T-helper 2 cell treated with Interferon-gamma antibody and Interleukin-4, amounts not matched to agents 5 μg/mL and 100 μg/mL, for 36 hours (primary cell): ENCODE results near the gene DRG2.

Experiments
- DNase-seq: peaks from one replicate; pipeline ENCODE4 v3.0.0; 2021; ENCODE audit warnings: low spot score
- H3K27ac Mint-ChIP-seq: one replicate; pipeline ENCODE4 v1.8.0; 2021; ENCODE audit warnings: mild to moderate bottlenecking, mixed read lengths
- H3K27me3 Mint-ChIP-seq: one replicate; pipeline ENCODE4 v1.8.0; 2021; ENCODE audit warnings: low read depth, mixed read lengths
- H3K36me3 Mint-ChIP-seq: one replicate; pipeline ENCODE4 v1.8.0; 2021; ENCODE audit warnings: low read depth, mixed read lengths
- H3K4me1 Mint-ChIP-seq: one replicate; pipeline ENCODE4 v1.8.0; 2021; ENCODE audit warnings: low read depth, mixed read lengths
- H3K4me3 Mint-ChIP-seq: one replicate; pipeline ENCODE4 v1.8.0; 2022; ENCODE audit warnings: mild to moderate bottlenecking, moderate library complexity, mixed read lengths
- H3K9me3 Mint-ChIP-seq: one replicate; pipeline ENCODE4 v1.8.0; 2021; ENCODE audit warnings: mixed read lengths

DRG2 gene

GRCh38 chr17:18099516-18099915 lies 11.8 kb downstream of the DRG2 start:
- Mint-ChIP-seq H3K27me3 (no peaks in the 10 kb centered on the region), H3K36me3 (peaks cover 22% of the 10 kb centered on the region), H3K9me3 (no peaks in the 10 kb centered on the region), H3K27ac (no peak overlapping the region), H3K4me3 (no peak overlapping the region), H3K4me1 (no peaks in the 10 kb centered on the region)
- DNase-seq = no peak

GRCh38 chr17:18100616-18101015 lies 12.9 kb downstream of the DRG2 start:
- H3K4me3 Mint-ChIP-seq = no peak overlapping the region
- H3K27ac Mint-ChIP-seq = no peak overlapping the region
- H3K27me3 Mint-ChIP-seq = no peaks in the 10 kb centered on the region
- no peak for DNase-seq
- peaks cover 20% of the 10 kb centered on the region for H3K36me3 Mint-ChIP-seq
- H3K4me1 Mint-ChIP-seq = no peaks in the 10 kb centered on the region
- H3K9me3 Mint-ChIP-seq = no peaks in the 10 kb centered on the region

GRCh38 chr17:18101828-18102227 lies 14.1 kb downstream of the DRG2 start:
- H3K36me3 Mint-ChIP-seq = peaks cover 8% of the 10 kb centered on the region
- H3K9me3 Mint-ChIP-seq = no peaks in the 10 kb centered on the region
- DNase-seq = no peak
- no peaks in the 10 kb centered on the region for H3K27me3 Mint-ChIP-seq
- no peaks in the 10 kb centered on the region for H3K4me1 Mint-ChIP-seq
- H3K27ac Mint-ChIP-seq = no peak overlapping the region
- no peak overlapping the region for H3K4me3 Mint-ChIP-seq

- H3K4me1 Mint-ChIP-seq = no peaks in the 10 kb centered on the region
- no peaks in the 10 kb centered on the region for H3K27me3 Mint-ChIP-seq
- no peak overlapping the region for H3K4me3 Mint-ChIP-seq
- H3K36me3 Mint-ChIP-seq = peaks cover 12% of the 10 kb centered on the region
- no peak for DNase-seq
- H3K9me3 Mint-ChIP-seq = no peaks in the 10 kb centered on the region
- H3K27ac Mint-ChIP-seq = no peak overlapping the region
These were observed 14.9 kb downstream of the DRG2 start for GRCh38 chr17:18102640-18103039.

GRCh38 chr17:18105027-18105426 lies 17.3 kb downstream of the DRG2 start:
- no peaks in the 10 kb centered on the region for H3K9me3 Mint-ChIP-seq
- no peaks in the 10 kb centered on the region for H3K27me3 Mint-ChIP-seq
- peaks cover 8% of the 10 kb centered on the region for H3K36me3 Mint-ChIP-seq
- no peak overlapping the region for H3K27ac Mint-ChIP-seq
- no peak overlapping the region for H3K4me3 Mint-ChIP-seq
- no peaks in the 10 kb centered on the region for H3K4me1 Mint-ChIP-seq
- DNase-seq = no peak

GRCh38 chr17:18105595-18105994 lies 17.8 kb downstream of the DRG2 start:
- Mint-ChIP-seq H3K9me3 (no peaks in the 10 kb centered on the region), H3K27me3 (no peaks in the 10 kb centered on the region), H3K4me1 (no peaks in the 10 kb centered on the region), H3K36me3 (peaks cover 8% of the 10 kb centered on the region), H3K27ac (no peak overlapping the region), H3K4me3 (no peak overlapping the region)
- DNase-seq = no peak

GRCh38 chr17:18106211-18106610 lies 18.5 kb downstream of the DRG2 start:
- H3K4me3 Mint-ChIP-seq = no peak overlapping the region
- H3K27me3 Mint-ChIP-seq = no peaks in the 10 kb centered on the region
- H3K9me3 Mint-ChIP-seq = no peaks in the 10 kb centered on the region

GRCh38 chr17:18107061-18107790 lies 19.5 kb downstream of the DRG2 start:
- Mint-ChIP-seq H3K27me3 (no peaks in the 10 kb centered on the region), H3K4me1 (no peaks in the 10 kb centered on the region), H3K9me3 (no peaks in the 10 kb centered on the region), H3K27ac (no peak overlapping the region), H3K4me3 (no peak overlapping the region), H3K36me3 (peaks cover 8% of the 10 kb centered on the region)
- DNase-seq = no peak

More at GRCh38 chr17:18106211-18106610, 18.5 kb downstream of the DRG2 start:
- peaks cover 8% of the 10 kb centered on the region for H3K36me3 Mint-ChIP-seq
- H3K27ac Mint-ChIP-seq = no peak overlapping the region
- DNase-seq = no peak
- H3K4me1 Mint-ChIP-seq = no peaks in the 10 kb centered on the region

GRCh38 chr17:18107971-18108370 lies 20.2 kb downstream of the DRG2 start:
- H3K9me3 Mint-ChIP-seq = no peaks in the 10 kb centered on the region
- H3K27me3 Mint-ChIP-seq = no peaks in the 10 kb centered on the region
- H3K27ac Mint-ChIP-seq = no peak overlapping the region
- H3K36me3 Mint-ChIP-seq = peaks cover 8% of the 10 kb centered on the region
- no peak overlapping the region for H3K4me3 Mint-ChIP-seq
- no peak for DNase-seq
- H3K4me1 Mint-ChIP-seq = no peaks in the 10 kb centered on the region

- H3K4me3 Mint-ChIP-seq = no peak within 1 kb of the TSS
- H3K27ac Mint-ChIP-seq = no peak within 1 kb of the TSS
These were observed 20.9 kb downstream of the DRG2 start, which contains the start of gene MYO15A for GRCh38 chr17:18108401-18109312. MYO15A (plus strand) TSS chr17:18108756; CDS start chr17:18118801, 10,045 bp downstream.

GRCh38 chr17:18109935-18110485 lies 22.3 kb downstream of the DRG2 start:
- Mint-ChIP-seq H3K4me1 (no peaks in the 10 kb centered on the region), H3K9me3 (no peaks in the 10 kb centered on the region), H3K4me3 (no peak overlapping the region), H3K27ac (no peak overlapping the region), H3K27me3 (no peaks in the 10 kb centered on the region), H3K36me3 (peaks cover 4% of the 10 kb centered on the region)
- DNase-seq = no peak

More at GRCh38 chr17:18108401-18109312, 20.9 kb downstream of the DRG2 start, which contains the start of gene MYO15A:
- Mint-ChIP-seq H3K36me3 (peaks cover 8% of the 10 kb centered on the region), H3K9me3 (no peaks in the 10 kb centered on the region), H3K27me3 (no peaks in the 10 kb centered on the region), H3K4me1 (no peaks in the 10 kb centered on the region)
- no peak for DNase-seq

- Mint-ChIP-seq H3K27me3 (no peaks in the 10 kb centered on the region), H3K27ac (no peak overlapping the region), H3K4me1 (no peaks in the 10 kb centered on the region), H3K36me3 (peaks cover 4% of the 10 kb centered on the region), H3K9me3 (no peaks in the 10 kb centered on the region), H3K4me3 (no peak overlapping the region)
- DNase-seq = no peak
These were observed 22.9 kb downstream of the DRG2 start for GRCh38 chr17:18110636-18111145.

- Mint-ChIP-seq H3K4me3 (no peak overlapping the region), H3K27me3 (no peaks in the 10 kb centered on the region), H3K9me3 (no peaks in the 10 kb centered on the region), H3K27ac (no peak overlapping the region), H3K36me3 (peaks cover 4% of the 10 kb centered on the region), H3K4me1 (no peaks in the 10 kb centered on the region)
- DNase-seq = no peak
These were observed 23.7 kb downstream of the DRG2 start for GRCh38 chr17:18111330-18111971.
